ENCODE results near the gene OARD1.

OARD1 gene

GRCh38 chr6:41058783-41059181 is 13.4 kb downstream of the OARD1 start:
- H3K4me3 ChIP-seq (ENCODE audit: low read length), result no peak overlapping the region
- no peaks in the 10 kb centered on the region for H3K27me3 ChIP-seq (ENCODE audit: control insufficient read depth, insufficient read depth, low read length)
- no peak overlapping the region for H3K9ac ChIP-seq (ENCODE audit: low read length)
- H3K27ac ChIP-seq (ENCODE audit: low read length), result no peak overlapping the region
- peaks cover 6% of the 10 kb centered on the region for H3K36me3 ChIP-seq (ENCODE audit: control insufficient read depth, low read depth, low read length)
- H3K4me1 ChIP-seq (ENCODE audit: control insufficient read depth, low read depth, low read length), result no peaks in the 10 kb centered on the region
- H3K9me3 ChIP-seq (ENCODE audit: control insufficient read depth, low read depth, low read length), result no peaks in the 10 kb centered on the region

DNA sequence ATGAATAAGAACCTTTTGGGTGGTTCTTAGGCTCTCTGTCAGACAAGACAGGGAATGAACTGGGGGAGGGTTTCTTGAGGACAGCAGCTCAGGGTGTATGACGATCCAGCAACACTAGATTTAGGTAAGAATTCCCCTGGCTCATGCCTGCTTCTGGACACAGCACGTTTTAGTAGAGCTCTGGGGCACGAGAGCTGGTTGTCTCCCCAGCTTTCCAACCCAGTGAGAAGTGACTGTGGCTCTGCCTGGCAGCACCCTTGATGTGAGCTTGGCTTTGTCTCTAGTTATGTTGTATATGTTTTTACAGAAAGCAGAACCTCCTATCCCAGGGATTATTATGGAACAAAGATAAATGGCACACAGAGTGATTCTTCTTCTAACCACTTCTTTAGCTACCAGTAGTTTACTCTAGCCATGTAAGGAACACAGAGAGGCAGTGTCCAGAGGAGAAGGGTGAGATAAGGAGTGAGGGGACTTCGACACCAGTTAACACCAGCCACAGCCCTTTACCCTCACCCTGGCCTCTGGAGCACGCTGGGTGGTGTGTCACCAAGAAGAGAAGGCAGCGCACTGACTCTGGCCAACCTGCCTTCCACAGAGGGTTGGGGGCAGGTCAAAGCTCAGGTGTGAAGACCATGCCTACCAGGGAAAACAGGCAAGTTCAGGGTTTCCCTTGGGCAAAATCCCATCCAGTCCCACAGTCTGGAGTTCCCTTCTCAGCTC is 15.2 kb downstream of the OARD1 start:
- Histone ChIP-seq H3K4me3 (ENCODE audit: low read length) (no peak overlapping the region), H3K4me1 (ENCODE audit: control insufficient read depth, low read depth, low read length) (no peaks in the 10 kb centered on the region), H3K9me3 (ENCODE audit: control insufficient read depth, low read depth, low read length) (no peaks in the 10 kb centered on the region), H3K9ac (ENCODE audit: low read length) (no peak overlapping the region), H3K36me3 (ENCODE audit: control insufficient read depth, low read depth, low read length) (peaks cover 6% of the 10 kb centered on the region), H3K27me3 (ENCODE audit: control insufficient read depth, insufficient read depth, low read length) (no peaks in the 10 kb centered on the region), H3K27ac (ENCODE audit: low read length) (no peak overlapping the region)

GRCh38 chr6:41055149-41055548 is 17.0 kb downstream of the OARD1 start:
- Histone ChIP-seq H3K9ac (ENCODE audit: low read length) (no peak overlapping the region), H3K4me3 (ENCODE audit: low read length) (no peak overlapping the region), H3K4me1 (ENCODE audit: control insufficient read depth, low read depth, low read length) (no peaks in the 10 kb centered on the region), H3K9me3 (ENCODE audit: control insufficient read depth, low read depth, low read length) (no peaks in the 10 kb centered on the region), H3K36me3 (ENCODE audit: control insufficient read depth, low read depth, low read length) (no peaks in the 10 kb centered on the region), H3K27ac (ENCODE audit: low read length) (no peak overlapping the region), H3K27me3 (ENCODE audit: control insufficient read depth, insufficient read depth, low read length) (no peaks in the 10 kb centered on the region)

GRCh38 chr6:41054511-41054910 is 17.6 kb downstream of the OARD1 start:
- no peaks in the 10 kb centered on the region for H3K27me3 ChIP-seq (ENCODE audit: control insufficient read depth, insufficient read depth, low read length)
- H3K4me3 ChIP-seq (ENCODE audit: low read length), result no peak overlapping the region
- H3K4me1 ChIP-seq (ENCODE audit: control insufficient read depth, low read depth, low read length), result no peaks in the 10 kb centered on the region
- H3K36me3 ChIP-seq (ENCODE audit: control insufficient read depth, low read depth, low read length), result no peaks in the 10 kb centered on the region
- no peak overlapping the region for H3K9ac ChIP-seq (ENCODE audit: low read length)
- H3K9me3 ChIP-seq (ENCODE audit: control insufficient read depth, low read depth, low read length), result no peaks in the 10 kb centered on the region
- no peak overlapping the region for H3K27ac ChIP-seq (ENCODE audit: low read length)

GRCh38 chr6:41053041-41053440 is 19.1 kb downstream of the OARD1 start, which contains the start of gene APOBEC2:
TSS of gene APOBEC2 (plus strand) at chr6:41053202. CDS start at chr6:41053348, 146 bp downstream.
- Histone ChIP-seq H3K4me1 (ENCODE audit: control insufficient read depth, low read depth, low read length) (no peaks in the 10 kb centered on the region), H3K27ac (ENCODE audit: low read length) (no peak within 1 kb of the TSS), H3K36me3 (ENCODE audit: control insufficient read depth, low read depth, low read length) (no peaks in the 10 kb centered on the region), H3K9ac (ENCODE audit: low read length) (no peak within 1 kb of the TSS), H3K9me3 (ENCODE audit: control insufficient read depth, low read depth, low read length) (no peaks in the 10 kb centered on the region), H3K4me3 (ENCODE audit: low read length) (no peak within 1 kb of the TSS), H3K27me3 (ENCODE audit: control insufficient read depth, insufficient read depth, low read length) (no peaks in the 10 kb centered on the region)

DNA sequence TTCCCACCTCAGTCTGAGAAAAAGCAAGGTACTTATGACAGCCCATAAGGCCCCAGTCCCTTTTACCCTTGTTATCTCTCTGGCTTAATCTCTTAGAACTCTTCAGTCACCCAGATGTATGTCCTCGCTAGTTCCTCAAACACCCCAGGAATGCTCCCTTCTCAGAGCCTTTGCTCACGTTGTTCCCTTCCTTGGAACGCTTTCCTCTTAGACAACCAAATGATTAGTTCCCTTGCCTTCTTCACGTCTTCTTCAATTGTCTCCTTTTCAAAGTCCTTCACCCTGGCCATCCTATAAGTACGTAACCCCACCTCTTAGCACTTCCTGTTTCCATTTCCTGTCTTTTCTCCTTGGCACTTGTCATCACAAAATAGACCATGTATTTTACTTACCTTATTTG is 20.3 kb downstream of the OARD1 start:
- Histone ChIP-seq H3K36me3 (ENCODE audit: control insufficient read depth, low read depth, low read length) (no peaks in the 10 kb centered on the region), H3K4me1 (ENCODE audit: control insufficient read depth, low read depth, low read length) (no peaks in the 10 kb centered on the region), H3K27me3 (ENCODE audit: control insufficient read depth, insufficient read depth, low read length) (no peaks in the 10 kb centered on the region)

DNA sequence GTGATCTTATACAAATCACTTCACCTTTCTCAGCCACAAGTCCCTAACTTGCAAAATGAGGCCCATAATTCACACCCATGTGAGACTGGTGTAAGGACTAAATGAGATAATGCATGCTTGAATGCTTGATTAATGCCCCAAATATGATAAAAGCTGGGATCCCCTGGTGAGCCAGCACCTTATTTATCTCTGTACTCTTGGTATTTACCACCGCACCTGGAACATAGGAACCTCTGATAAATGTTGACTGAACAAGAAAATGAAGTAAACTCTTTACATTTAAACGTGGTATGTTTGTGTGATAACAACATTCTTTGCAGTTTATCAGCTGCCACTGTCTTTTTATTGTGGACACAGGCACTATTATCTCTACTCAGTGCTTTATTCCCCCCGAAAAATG is 21.6 kb downstream of the OARD1 start:
- no peaks in the 10 kb centered on the region for H3K9me3 ChIP-seq (ENCODE audit: control insufficient read depth, low read depth, low read length)
- H3K27me3 ChIP-seq (ENCODE audit: control insufficient read depth, insufficient read depth, low read length), result no peaks in the 10 kb centered on the region
- no peak overlapping the region for H3K27ac ChIP-seq (ENCODE audit: low read length)
- H3K4me3 ChIP-seq (ENCODE audit: low read length), result no peak overlapping the region
- no peaks in the 10 kb centered on the region for H3K4me1 ChIP-seq (ENCODE audit: control insufficient read depth, low read depth, low read length)
- no peak overlapping the region for H3K9ac ChIP-seq (ENCODE audit: low read length)
- H3K36me3 ChIP-seq (ENCODE audit: control insufficient read depth, low read depth, low read length), result no peaks in the 10 kb centered on the region

More for the DNA sequence above, 20.3 kb downstream of the OARD1 start:
- Histone ChIP-seq H3K9me3 (ENCODE audit: control insufficient read depth, low read depth, low read length) (no peaks in the 10 kb centered on the region), H3K4me3 (ENCODE audit: low read length) (no peak overlapping the region), H3K27ac (ENCODE audit: low read length) (no peak overlapping the region), H3K9ac (ENCODE audit: low read length) (no peak overlapping the region)

GRCh38 chr6:41049955-41050354 is 22.2 kb downstream of the OARD1 start:
- Histone ChIP-seq H3K9me3 (ENCODE audit: control insufficient read depth, low read depth, low read length) (no peaks in the 10 kb centered on the region), H3K27ac (ENCODE audit: low read length) (no peak overlapping the region), H3K36me3 (ENCODE audit: control insufficient read depth, low read depth, low read length) (no peaks in the 10 kb centered on the region), H3K27me3 (ENCODE audit: control insufficient read depth, insufficient read depth, low read length) (no peaks in the 10 kb centered on the region), H3K4me3 (ENCODE audit: low read length) (no peak overlapping the region), H3K4me1 (ENCODE audit: control insufficient read depth, low read depth, low read length) (no peaks in the 10 kb centered on the region), H3K9ac (ENCODE audit: low read length) (no peak overlapping the region)

GRCh38 chr6:41049521-41049920 is 22.6 kb downstream of the OARD1 start:
- no peak overlapping the region for H3K27ac ChIP-seq (ENCODE audit: low read length)
- no peak overlapping the region for H3K9ac ChIP-seq (ENCODE audit: low read length)

GRCh38 chr6:41047745-41048732 is 24.1 kb downstream of the OARD1 start:
- Histone ChIP-seq H3K27me3 (ENCODE audit: control insufficient read depth, insufficient read depth, low read length) (no peaks in the 10 kb centered on the region), H3K9ac (ENCODE audit: low read length) (no peak overlapping the region), H3K27ac (ENCODE audit: low read length) (no peak overlapping the region), H3K36me3 (ENCODE audit: control insufficient read depth, low read depth, low read length) (no peaks in the 10 kb centered on the region), H3K9me3 (ENCODE audit: control insufficient read depth, low read depth, low read length) (no peaks in the 10 kb centered on the region), H3K4me3 (ENCODE audit: low read length) (no peak overlapping the region), H3K4me1 (ENCODE audit: control insufficient read depth, low read depth, low read length) (no peaks in the 10 kb centered on the region)

More at GRCh38 chr6:41049521-41049920, 22.6 kb downstream of the OARD1 start:
- no peaks in the 10 kb centered on the region for H3K9me3 ChIP-seq (ENCODE audit: control insufficient read depth, low read depth, low read length)
- no peaks in the 10 kb centered on the region for H3K36me3 ChIP-seq (ENCODE audit: control insufficient read depth, low read depth, low read length)
- no peaks in the 10 kb centered on the region for H3K27me3 ChIP-seq (ENCODE audit: control insufficient read depth, insufficient read depth, low read length)
- H3K4me1 ChIP-seq (ENCODE audit: control insufficient read depth, low read depth, low read length), result no peaks in the 10 kb centered on the region
- no peak overlapping the region for H3K4me3 ChIP-seq (ENCODE audit: low read length)

GRCh38 chr6:41047306-41047705 is 24.9 kb downstream of the OARD1 start:
- H3K4me1 ChIP-seq (ENCODE audit: control insufficient read depth, low read depth, low read length), result no peaks in the 10 kb centered on the region
- no peak overlapping the region for H3K4me3 ChIP-seq (ENCODE audit: low read length)
- no peak overlapping the region for H3K27ac ChIP-seq (ENCODE audit: low read length)
- H3K9ac ChIP-seq (ENCODE audit: low read length), result no peak overlapping the region
- H3K36me3 ChIP-seq (ENCODE audit: control insufficient read depth, low read depth, low read length), result no peaks in the 10 kb centered on the region
- no peaks in the 10 kb centered on the region for H3K27me3 ChIP-seq (ENCODE audit: control insufficient read depth, insufficient read depth, low read length)
- H3K9me3 ChIP-seq (ENCODE audit: control insufficient read depth, low read depth, low read length), result no peaks in the 10 kb centered on the region

Measured in iPS-18a (cell line).